Osteoblast (primary cell): ENCODE results near the gene ADGRF3. TPM values are rescaled to one million over a fixed set of nuclear protein-coding genes. Genes with fewer than 3 reads are reported as not detected.
"Not testable (repeated sequence)": the region's sequence is repeated elsewhere in the genome, so short reads cannot be mapped to it uniquely, and the experiment has no call there.

Source experiments
- DNase-seq: peaks from one replicate; pipeline ENCODE4 v3.0.0; 2011; ENCODE audit warnings: low spot score, mixed read lengths; ENCODE audit not compliant: insufficient read length; ENCODE audit errors: missing footprints
- H2AFZ ChIP-seq: 2 replicates; pipeline ENCODE4 v1.6.0; 2011; ENCODE audit warnings: mild to moderate bottlenecking, low read length
- H3K27ac ChIP-seq: 2 replicates; pipeline ENCODE4 v1.5.1; 2011; ENCODE audit warnings: mild to moderate bottlenecking, low read depth, low read length, moderate library complexity
- H3K27me3 ChIP-seq: 2 replicates; pipeline ENCODE4 v1.6.0; 2012; ENCODE audit warnings: mild to moderate bottlenecking, control low read depth, inconsistent platforms, low read length, moderate library complexity; ENCODE audit not compliant: insufficient read depth
- H3K36me3 ChIP-seq: 2 replicates; pipeline ENCODE4 v1.5.1; 2011; ENCODE audit warnings: mild to moderate bottlenecking, low read length, control low read depth, moderate library complexity; ENCODE audit not compliant: insufficient read depth
- H3K4me1 ChIP-seq: 2 replicates; pipeline ENCODE4 v1.5.1; 2011; ENCODE audit warnings: mild to moderate bottlenecking, low read length, control low read depth, moderate library complexity; ENCODE audit not compliant: insufficient read depth
- H3K4me2 ChIP-seq: 2 replicates; pipeline ENCODE4 v1.6.0; 2011; ENCODE audit warnings: mild to moderate bottlenecking, low read length; ENCODE audit not compliant: insufficient read depth
- H3K4me3 ChIP-seq: fragments of 200-600 bp; sonication (generic); 3 replicates; pipeline ENCODE4 v1.5.1; 2012; ENCODE audit warnings: mild to moderate bottlenecking, low read length, inconsistent platforms; ENCODE audit not compliant: insufficient read depth
- H3K79me2 ChIP-seq: 2 replicates; pipeline ENCODE4 v1.6.0; 2012; ENCODE audit warnings: mild to moderate bottlenecking, low read length, control low read depth, inconsistent platforms; ENCODE audit not compliant: insufficient read depth
- H3K9me3 ChIP-seq: 2 replicates; pipeline ENCODE4 v1.5.1; 2011; ENCODE audit warnings: low read depth, low read length, control low read depth
- H4K20me1 ChIP-seq: 2 replicates; pipeline ENCODE4 v1.6.0; 2012; ENCODE audit warnings: mild to moderate bottlenecking, low read length, control low read depth; ENCODE audit not compliant: insufficient read depth
- total RNA-seq: library from RNA; depleted of rRNA; stranded (reverse); fragments of >200 nt; gene quantifications from 2 replicates; pipeline ENCODE4 v1.2.3, GENCODE V29; 2012
- TF ChIP-seq, protein P1 (sequence below): IDR thresholded peaks from 2 replicates; pipeline ENCODE4 v1.5.1; 2011; ENCODE audit warnings: mild to moderate bottlenecking, low read depth, low read length, moderate library complexity; ENCODE audit errors: extremely low read depth

Gene ADGRF3
- total RNA-seq, 1 donor = under 0.01 TPM

DNA sequence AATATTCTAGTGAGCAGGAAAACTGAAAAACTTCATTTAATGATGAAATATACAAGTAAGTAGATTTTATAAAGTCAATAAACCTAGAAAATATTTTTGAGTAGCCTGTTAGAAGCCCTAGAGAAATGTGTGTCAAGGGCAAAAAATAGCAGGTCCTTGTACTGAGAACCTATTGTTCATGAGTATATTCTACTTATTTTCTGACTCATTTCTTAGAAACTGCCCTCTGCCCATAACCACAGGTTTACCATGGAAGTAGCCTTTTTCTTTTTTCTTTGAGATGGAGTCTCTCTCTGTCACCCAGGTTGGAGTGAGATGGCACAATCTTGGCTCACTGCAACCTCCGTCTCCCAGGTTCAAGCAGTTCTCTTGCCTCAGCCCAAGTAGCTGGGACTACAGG is 20.1 kb downstream of the ADGRF3 start:
- no peak overlapping the region for H2AFZ ChIP-seq
- H3K36me3 ChIP-seq = no peaks in the 10 kb centered on the region
- no peaks in the 10 kb centered on the region for H4K20me1 ChIP-seq
- TF ChIP-seq, protein P1, sequence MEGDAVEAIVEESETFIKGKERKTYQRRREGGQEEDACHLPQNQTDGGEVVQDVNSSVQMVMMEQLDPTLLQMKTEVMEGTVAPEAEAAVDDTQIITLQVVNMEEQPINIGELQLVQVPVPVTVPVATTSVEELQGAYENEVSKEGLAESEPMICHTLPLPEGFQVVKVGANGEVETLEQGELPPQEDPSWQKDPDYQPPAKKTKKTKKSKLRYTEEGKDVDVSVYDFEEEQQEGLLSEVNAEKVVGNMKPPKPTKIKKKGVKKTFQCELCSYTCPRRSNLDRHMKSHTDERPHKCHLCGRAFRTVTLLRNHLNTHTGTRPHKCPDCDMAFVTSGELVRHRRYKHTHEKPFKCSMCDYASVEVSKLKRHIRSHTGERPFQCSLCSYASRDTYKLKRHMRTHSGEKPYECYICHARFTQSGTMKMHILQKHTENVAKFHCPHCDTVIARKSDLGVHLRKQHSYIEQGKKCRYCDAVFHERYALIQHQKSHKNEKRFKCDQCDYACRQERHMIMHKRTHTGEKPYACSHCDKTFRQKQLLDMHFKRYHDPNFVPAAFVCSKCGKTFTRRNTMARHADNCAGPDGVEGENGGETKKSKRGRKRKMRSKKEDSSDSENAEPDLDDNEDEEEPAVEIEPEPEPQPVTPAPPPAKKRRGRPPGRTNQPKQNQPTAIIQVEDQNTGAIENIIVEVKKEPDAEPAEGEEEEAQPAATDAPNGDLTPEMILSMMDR = no peak
- no peaks in the 10 kb centered on the region for H3K9me3 ChIP-seq
- peaks cover 15% of the 10 kb centered on the region for H3K4me1 ChIP-seq
- no peak for DNase-seq
- H3K27me3 ChIP-seq = peaks cover under 1% of the 10 kb centered on the region
- H3K4me3 ChIP-seq = no peak overlapping the region
- no peaks in the 10 kb centered on the region for H3K79me2 ChIP-seq
- no peak overlapping the region for H3K4me2 ChIP-seq
- H3K27ac ChIP-seq = no peak overlapping the region

DNA sequence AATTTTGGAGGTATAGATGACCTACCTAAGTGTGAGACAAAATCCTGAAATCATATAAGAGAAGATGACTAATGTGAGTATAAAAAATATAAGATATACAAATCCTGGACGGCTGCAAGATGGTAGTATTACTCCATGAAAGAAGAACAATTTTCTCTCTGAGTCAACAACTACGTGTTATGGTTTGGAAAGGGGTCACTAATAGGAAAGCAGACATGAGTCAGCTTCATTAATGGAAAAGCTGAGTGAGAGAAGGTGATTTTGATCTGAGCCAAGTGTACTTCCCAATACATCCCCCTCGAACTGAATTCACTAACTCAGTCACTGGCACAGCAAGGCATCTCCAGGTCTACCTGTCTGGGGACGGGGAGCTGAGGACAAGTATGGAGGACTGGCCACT is 20.7 kb downstream of the ADGRF3 start:
- no peak overlapping the region for H3K4me2 ChIP-seq
- no peak overlapping the region for H3K4me3 ChIP-seq
- H3K27me3 ChIP-seq = peaks cover 7% of the 10 kb centered on the region
- no peak overlapping the region for H3K27ac ChIP-seq
- TF ChIP-seq, protein P1 = no peak
- no peak overlapping the region for H2AFZ ChIP-seq
- H3K79me2 ChIP-seq = no peaks in the 10 kb centered on the region
- H3K9me3 ChIP-seq = no peaks in the 10 kb centered on the region
- H3K4me1 ChIP-seq = peaks cover 15% of the 10 kb centered on the region
- no peaks in the 10 kb centered on the region for H3K36me3 ChIP-seq
- DNase-seq = no peak
- H4K20me1 ChIP-seq = no peaks in the 10 kb centered on the region

DNA sequence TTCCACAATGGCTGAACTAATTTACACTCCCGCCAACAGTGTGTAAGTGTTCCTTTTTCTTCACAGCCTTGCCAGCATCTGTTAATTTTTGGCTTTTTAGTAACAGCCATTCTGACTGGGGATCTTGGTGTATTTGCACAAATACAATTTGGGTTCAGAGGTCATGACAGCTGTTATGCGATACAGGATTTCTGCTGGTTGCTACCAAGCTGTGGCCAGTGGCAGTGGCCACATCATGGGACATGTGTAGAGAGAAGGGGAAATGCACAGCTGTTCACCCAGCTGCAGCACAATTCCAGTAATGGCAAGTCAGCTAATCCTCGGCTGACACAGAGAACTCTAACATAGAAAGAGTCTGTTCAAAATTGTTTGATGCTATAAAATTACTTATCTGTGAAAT is 21.7 kb downstream of the ADGRF3 start:
- no peaks in the 10 kb centered on the region for H3K79me2 ChIP-seq
- H3K4me1 ChIP-seq = peaks cover 9% of the 10 kb centered on the region
- H3K9me3 ChIP-seq = no peaks in the 10 kb centered on the region
- no peaks in the 10 kb centered on the region for H4K20me1 ChIP-seq
- H3K27me3 ChIP-seq = peaks cover 8% of the 10 kb centered on the region
- TF ChIP-seq, protein P1 = no peak
- H2AFZ ChIP-seq = no peak overlapping the region
- H3K4me3 ChIP-seq = no peak overlapping the region
- no peaks in the 10 kb centered on the region for H3K36me3 ChIP-seq
- no peak for DNase-seq
- H3K27ac ChIP-seq = no peak overlapping the region
- no peak overlapping the region for H3K4me2 ChIP-seq

DNA sequence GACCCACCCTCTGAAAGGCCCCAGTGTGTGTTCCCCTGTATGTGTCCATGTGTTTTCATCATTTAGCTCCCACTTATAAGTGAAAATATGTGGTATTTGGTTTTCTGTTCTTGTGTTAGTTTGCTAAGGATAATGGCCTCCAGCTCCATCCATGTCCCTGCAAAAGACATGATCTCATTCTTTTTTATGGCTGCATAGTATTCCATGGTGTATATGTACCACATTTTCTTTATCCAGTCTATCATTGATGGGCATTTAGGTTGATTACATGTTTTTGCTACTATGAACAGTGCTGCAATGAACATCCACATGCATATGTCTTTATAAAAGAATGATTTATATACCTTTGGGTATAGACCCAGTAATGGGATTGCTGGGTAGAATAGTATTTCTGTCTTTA is 22.1 kb downstream of the ADGRF3 start:
- H3K79me2 ChIP-seq, H3K4me2 ChIP-seq, H3K27me3 ChIP-seq, H4K20me1 ChIP-seq, H3K36me3 ChIP-seq, H3K4me3 ChIP-seq, H3K9me3 ChIP-seq, H3K4me1 ChIP-seq, DNase-seq, H2AFZ ChIP-seq, H3K27ac ChIP-seq: not testable (repeated sequence)
